Measurements from ENCODE around the gene UGT1A5. TPM values are rescaled to one million over a fixed set of nuclear protein-coding genes. Genes with fewer than 3 reads are reported as not detected.

The UGT1A5 gene
- total RNA-seq, 1 experiment from 2014 or later: not detected

DNA sequence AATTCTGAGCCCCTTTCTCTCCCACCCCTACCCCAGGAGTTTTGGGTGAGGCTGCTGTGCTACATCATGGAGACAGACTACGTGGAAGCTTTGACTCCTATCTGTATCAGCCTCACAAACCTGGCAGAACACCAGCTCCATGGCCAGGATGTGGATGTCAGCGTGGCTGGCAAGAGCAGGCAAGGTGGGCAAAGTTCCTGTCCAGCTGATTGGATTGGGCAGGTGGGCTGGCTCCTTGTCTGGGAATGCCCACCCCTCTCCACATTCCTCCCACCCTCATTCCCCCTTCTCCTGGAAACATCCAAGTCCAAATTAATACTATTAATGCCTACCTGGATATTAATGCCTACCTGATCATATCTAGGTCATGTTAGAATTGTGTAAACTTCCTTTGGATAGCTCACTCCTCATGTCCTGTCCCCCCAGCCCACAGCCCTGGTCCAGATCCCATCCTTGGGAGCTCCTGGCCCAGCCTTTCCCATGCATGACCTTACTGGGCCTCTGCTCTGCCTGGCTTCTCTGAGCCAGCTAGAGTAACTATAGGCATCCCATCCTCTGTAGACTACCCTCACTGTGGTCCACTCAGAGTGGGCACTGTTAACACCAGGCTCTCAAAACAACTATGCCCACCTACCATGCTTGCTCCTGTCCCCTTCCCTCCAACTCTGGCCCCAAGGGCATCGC is 89.6 kb downstream of the UGT1A5 start:
- no TSS peak for BruUV-seq (replicated peaks)
- ChIA-PET CTCF (no interaction called here), POLR2A (ENCODE audit: low non-redundant PET) (no interaction called here)
- Histone ChIP-seq H3K4me3 (ENCODE audit: low read depth, low read length, poor library complexity, severe bottlenecking) (no peak overlapping the region), H3K4me1 (ENCODE audit: insufficient read depth, low read length, poor library complexity, severe bottlenecking) (no peaks in the 10 kb centered on the region), H3K27ac (ENCODE audit: low read depth, low read length, poor library complexity, severe bottlenecking) (no peak overlapping the region), H3K27me3 (replicated peaks; ENCODE audit: insufficient read depth, low read depth, low read length, poor library complexity) (no peaks in the 10 kb centered on the region), H3K36me3 (ENCODE audit: insufficient read depth, low read length, poor library complexity, severe bottlenecking) (no peaks in the 10 kb centered on the region), H3K9me3 (ENCODE audit: low read depth, low read length, poor library complexity, severe bottlenecking) (no peaks in the 10 kb centered on the region)
- no peak for DNase-seq (ENCODE audit: low spot score)
- intact Hi-C loops (cut with micrococcal nuclease; ENCODE audit: unreplicated experiment): no loop called here
- TF ChIP-seq, protein P1, sequence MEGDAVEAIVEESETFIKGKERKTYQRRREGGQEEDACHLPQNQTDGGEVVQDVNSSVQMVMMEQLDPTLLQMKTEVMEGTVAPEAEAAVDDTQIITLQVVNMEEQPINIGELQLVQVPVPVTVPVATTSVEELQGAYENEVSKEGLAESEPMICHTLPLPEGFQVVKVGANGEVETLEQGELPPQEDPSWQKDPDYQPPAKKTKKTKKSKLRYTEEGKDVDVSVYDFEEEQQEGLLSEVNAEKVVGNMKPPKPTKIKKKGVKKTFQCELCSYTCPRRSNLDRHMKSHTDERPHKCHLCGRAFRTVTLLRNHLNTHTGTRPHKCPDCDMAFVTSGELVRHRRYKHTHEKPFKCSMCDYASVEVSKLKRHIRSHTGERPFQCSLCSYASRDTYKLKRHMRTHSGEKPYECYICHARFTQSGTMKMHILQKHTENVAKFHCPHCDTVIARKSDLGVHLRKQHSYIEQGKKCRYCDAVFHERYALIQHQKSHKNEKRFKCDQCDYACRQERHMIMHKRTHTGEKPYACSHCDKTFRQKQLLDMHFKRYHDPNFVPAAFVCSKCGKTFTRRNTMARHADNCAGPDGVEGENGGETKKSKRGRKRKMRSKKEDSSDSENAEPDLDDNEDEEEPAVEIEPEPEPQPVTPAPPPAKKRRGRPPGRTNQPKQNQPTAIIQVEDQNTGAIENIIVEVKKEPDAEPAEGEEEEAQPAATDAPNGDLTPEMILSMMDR (conservative IDR thresholded peaks at IDR 0.05; ENCODE audit: low read depth, low read length): no peak
- no peak for TF ChIP-seq EZH2 (IDR thresholded peaks at IDR 0.05; ENCODE audit: borderline replicate concordance, low read depth, low read length, poor library complexity, severe bottlenecking)

DNA sequence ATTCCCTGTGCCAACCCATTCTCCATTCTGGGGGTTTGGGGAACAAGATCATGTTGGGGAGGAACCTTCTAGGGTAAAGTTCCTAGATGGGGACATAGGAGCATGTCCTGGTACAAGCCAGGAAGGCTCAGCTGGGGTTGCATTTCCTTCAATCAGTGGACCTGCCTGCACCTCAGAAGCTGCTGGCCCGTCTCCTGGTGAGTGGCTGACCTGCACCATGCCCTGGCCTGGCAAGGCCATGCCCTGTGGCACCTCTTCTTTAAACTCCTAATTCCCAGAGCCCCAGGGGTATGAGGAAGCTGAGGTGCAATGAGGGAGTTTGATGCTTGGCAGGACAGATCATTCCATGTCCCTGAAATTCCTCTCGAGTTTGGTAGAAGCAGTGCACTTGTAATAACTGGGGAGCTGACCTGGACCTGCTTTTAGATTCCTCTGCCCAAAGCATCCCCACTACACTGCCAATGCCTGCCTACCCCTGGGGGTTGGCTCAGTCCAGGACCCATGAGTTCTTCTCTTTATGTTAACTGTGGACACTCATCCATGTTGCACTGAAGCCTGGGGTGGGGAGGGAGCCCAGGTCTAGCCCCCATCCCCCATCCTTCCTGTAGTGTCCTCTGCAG is 90.7 kb downstream of the UGT1A5 start:
- POLR2A ChIA-PET (ENCODE audit: low non-redundant PET): no interaction called here
- no TSS peak for BruUV-seq (replicated peaks)

DNA sequence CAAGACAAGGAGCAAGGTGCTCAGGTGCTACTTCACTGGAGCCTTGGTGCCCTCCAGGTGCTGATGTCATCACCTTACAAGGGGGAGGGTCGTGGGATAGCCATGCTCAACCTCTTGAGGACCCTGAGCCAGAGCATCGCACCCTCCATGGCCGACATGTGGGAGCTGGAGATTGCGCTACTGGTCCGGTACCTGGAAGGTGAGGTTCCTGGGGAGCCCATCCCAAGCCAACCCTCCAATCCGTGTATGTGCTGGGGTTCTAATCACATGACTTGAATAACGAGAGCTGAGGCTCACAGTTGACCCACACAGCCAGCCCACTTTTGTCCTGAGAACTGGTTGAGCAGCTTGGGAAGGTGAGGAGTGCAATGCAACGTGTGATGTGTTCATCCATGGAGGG is 91.3 kb downstream of the UGT1A5 start:
- Histone ChIP-seq H3K4me1 (ENCODE audit: insufficient read depth, low read length, poor library complexity, severe bottlenecking) (no peaks in the 10 kb centered on the region), H3K27ac (ENCODE audit: low read depth, low read length, poor library complexity, severe bottlenecking) (no peak overlapping the region), H3K27me3 (replicated peaks; ENCODE audit: insufficient read depth, low read depth, low read length, poor library complexity) (no peaks in the 10 kb centered on the region), H3K4me3 (ENCODE audit: low read depth, low read length, poor library complexity, severe bottlenecking) (no peak overlapping the region), H3K36me3 (ENCODE audit: insufficient read depth, low read length, poor library complexity, severe bottlenecking) (no peaks in the 10 kb centered on the region), H3K9me3 (ENCODE audit: low read depth, low read length, poor library complexity, severe bottlenecking) (no peaks in the 10 kb centered on the region)
- intact Hi-C loops (cut with micrococcal nuclease; ENCODE audit: unreplicated experiment): no loop called here
- ChIA-PET CTCF (no interaction called here), POLR2A (ENCODE audit: low non-redundant PET) (no interaction called here)
- no peak for DNase-seq (ENCODE audit: low spot score)
- TF ChIP-seq, protein P1 (conservative IDR thresholded peaks at IDR 0.05; ENCODE audit: low read depth, low read length): no peak
- TF ChIP-seq EZH2 (IDR thresholded peaks at IDR 0.05; ENCODE audit: borderline replicate concordance, low read depth, low read length, poor library complexity, severe bottlenecking): no peak
- BruUV-seq (replicated peaks): no TSS peak

More for the DNA sequence above, 90.7 kb downstream of the UGT1A5 start:
- no peak overlapping the region for H3K4me3 ChIP-seq (ENCODE audit: low read depth, low read length, poor library complexity, severe bottlenecking)
- H3K9me3 ChIP-seq (ENCODE audit: low read depth, low read length, poor library complexity, severe bottlenecking): no peaks in the 10 kb centered on the region
- no peaks in the 10 kb centered on the region for H3K27me3 ChIP-seq (replicated peaks; ENCODE audit: insufficient read depth, low read depth, low read length, poor library complexity)
- H3K36me3 ChIP-seq (ENCODE audit: insufficient read depth, low read length, poor library complexity, severe bottlenecking): no peaks in the 10 kb centered on the region
- no peak for TF ChIP-seq EZH2 (IDR thresholded peaks at IDR 0.05; ENCODE audit: borderline replicate concordance, low read depth, low read length, poor library complexity, severe bottlenecking)
- TF ChIP-seq, protein P1 (conservative IDR thresholded peaks at IDR 0.05; ENCODE audit: low read depth, low read length): no peak
- no peak overlapping the region for H3K27ac ChIP-seq (ENCODE audit: low read depth, low read length, poor library complexity, severe bottlenecking)
- CTCF ChIA-PET: no interaction called here
- no peak for DNase-seq (ENCODE audit: low spot score)
- no peaks in the 10 kb centered on the region for H3K4me1 ChIP-seq (ENCODE audit: insufficient read depth, low read length, poor library complexity, severe bottlenecking)
- intact Hi-C loops (cut with micrococcal nuclease; ENCODE audit: unreplicated experiment): no loop called here

Measured in A673 (cell line).